ENCODE results near the gene KCNH4. TPM values are rescaled to one million over a fixed set of nuclear protein-coding genes. Genes with fewer than 3 reads are reported as not detected.

Gene KCNH4
- total and polyA plus RNA-seq, 2 of the 13 experiments (the other 11 are each of a cell fraction or from before 2014, with no cell fraction given), result 0.01 to 0.09 TPM

- 0 out of 2 replicates have a peak, but pooled peaks have one; percentile 12 for TF ChIP-seq ZNF687 (CRISPR knock-in tag; IDR thresholded peaks at IDR 0.05)
These were observed 42.0 kb downstream of the KCNH4 start (continued) for GRCh38 chr17:42138749-42139492.

- peaks cover 43% of the 10 kb centered on the region for H3K4me1 ChIP-seq (ENCODE audit: insufficient read depth, low read length)
- ChIA-PET POLR2A (interaction anchor here (0.7 to 1.8 kb wide), 5 partner anchors 8 to 297 kb away, joined by 3 to 14 read pairs (median 6); partner anchors contain the start of gene KAT2A), CTCF (ENCODE audit: low intra/inter-chr PET ratio, low total read pairs) (no interaction called here)
- intact Hi-C loops (cut with micrococcal nuclease; ENCODE audit: unreplicated experiment), result no loop called here
- 97% methylated on average over 3 of the region's 3 CpGs for WGBS (ENCODE audit: low lambda C conversion rate)
- no peak overlapping the region for H2AFZ ChIP-seq (ENCODE audit: low read length)
- no peak overlapping the region for H3K4me3 ChIP-seq (replicated peaks in 1 of 3; ENCODE audit: insufficient read depth in 1 of 3, low read depth in 2 of 3, low read length in 3 of 3)
- H3K79me2 ChIP-seq (ENCODE audit: insufficient read depth, low read length), result peaks cover 77% of the 10 kb centered on the region
- H3K36me3 ChIP-seq (replicated peaks in 1 of 2; ENCODE audit: control insufficient read depth in 1 of 2, insufficient read depth in 2 of 2, low read length in 2 of 2), result peaks cover 9 to 44% of the 10 kb centered on the region in 2 experiments; a peak in 4 of 5 replicates
- H3K9me3 ChIP-seq (ENCODE audit: low read length), result no peaks in the 10 kb centered on the region
- no TSS peak for BruUV-seq (replicated peaks)
- H3K4me2 ChIP-seq (ENCODE audit: low read depth, low read length), result no peak overlapping the region
- H3K27ac ChIP-seq (ENCODE audit: extremely low read length, insufficient read depth, low read length), result peak overlapping the region; percentile 56
- no peak overlapping the region for H3K9ac ChIP-seq (ENCODE audit: insufficient read depth, low read depth, low read length)
- peaks cover 3% of the 10 kb centered on the region for H4K20me1 ChIP-seq (ENCODE audit: insufficient read depth, low read length)
- no peak for ATAC-seq
- in situ Hi-C loops (cut with HindIII; ENCODE audit: extremely low pct_ligation_motif_present, low pct_unique_long_range_greater_than_20kb), result no loop called here
- FAIRE-seq, result no peak
- no peaks in the 10 kb centered on the region for H3K27me3 ChIP-seq (ENCODE audit: control insufficient read depth in 1 of 2, insufficient read depth in 2 of 2, low read length in 2 of 2)
- no peak for DNase-seq (ENCODE audit: low spot score)
- TF ChIP-seq JDP2 (CRISPR knock-in tag; IDR thresholded peaks at IDR 0.05; ENCODE audit: borderline replicate concordance), result no peak
- TF ChIP-seq ZBTB25 (CRISPR knock-in tag; IDR thresholded peaks at IDR 0.05), result no peak
- TF ChIP-seq ZNF451 (CRISPR knock-in tag; IDR thresholded peaks at IDR 0.05), result no peak
- no peak for TF ChIP-seq HOXA9 (CRISPR knock-in tag; IDR thresholded peaks at IDR 0.05; ENCODE audit: borderline replicate concordance)
- no peak for TF ChIP-seq KLF15 (CRISPR knock-in tag; IDR thresholded peaks at IDR 0.05; ENCODE audit: borderline replicate concordance)
- no peak for TF ChIP-seq ZNF747 (CRISPR knock-in tag; IDR thresholded peaks at IDR 0.05; ENCODE audit: borderline replicate concordance)
- TF ChIP-seq RXRA (CRISPR knock-in tag; IDR thresholded peaks at IDR 0.05), result no peak
- TF ChIP-seq ZNF639 (CRISPR knock-in tag; conservative IDR thresholded peaks at IDR 0.05), result no peak
- no peak for TF ChIP-seq FUBP1 (CRISPR knock-in tag; IDR thresholded peaks at IDR 0.05; ENCODE audit: borderline replicate concordance)
- TF ChIP-seq ZNF253 (CRISPR knock-in tag; IDR thresholded peaks at IDR 0.05; ENCODE audit: borderline replicate concordance), result no peak
- no peak for TF ChIP-seq GABPB1 (CRISPR knock-in tag; IDR thresholded peaks at IDR 0.05)
- TF ChIP-seq ZNF614 (CRISPR knock-in tag; IDR thresholded peaks at IDR 0.05; ENCODE audit: borderline replicate concordance), result no peak
These were observed 44.3 kb downstream of the KCNH4 start for GRCh38 chr17:42136654-42137051.

Data from HepG2 (cell line).